HFFc6 (cell line): ENCODE results near the gene NR6A1. TPM values are rescaled to one million over a fixed set of nuclear protein-coding genes. Genes with fewer than 3 reads are reported as not detected.

Source experiments
- DNase-seq: peaks from one replicate; pipeline ENCODE4 v3.0.0-alpha.2; 2018
- H3K27ac Mint-ChIP-seq: 2 replicates; pipeline ENCODE4 v1.8.0; 2020; ENCODE audit warnings: mild to moderate bottlenecking, mixed read lengths
- H3K27me3 Mint-ChIP-seq: 2 replicates; pipeline ENCODE4 v1.8.0; 2021; ENCODE audit warnings: mild to moderate bottlenecking, moderate library complexity, mixed read lengths; ENCODE audit not compliant: insufficient read depth
- H3K36me3 Mint-ChIP-seq: 2 replicates; pipeline ENCODE4 v1.8.0; 2021; ENCODE audit warnings: low read depth, mixed read lengths
- H3K4me1 Mint-ChIP-seq: 2 replicates; pipeline ENCODE4 v1.8.0; 2020; ENCODE audit warnings: low read depth, mixed read lengths
- H3K4me3 Mint-ChIP-seq: 2 replicates; pipeline ENCODE4 v1.8.0; 2020; ENCODE audit warnings: mild to moderate bottlenecking, moderate library complexity, mixed read lengths
- H3K9me3 Mint-ChIP-seq: 2 replicates; pipeline ENCODE4 v1.8.0; 2020; ENCODE audit warnings: mild to moderate bottlenecking, mixed read lengths
- microRNA-seq: library from miRNA; unstranded; fragments of <30 nt; microRNA quantifications from one replicate; pipeline ENCODE4, GENCODE V29; 2019
- total RNA-seq, 6 experiments: library from RNA; stranded (reverse); fragmentation: NEBNext Ultra II Directional; extraction: Animal tissue kit (Norgen Biotek cat#: 25700); gene quantifications; 2 replicates in 1 of 6; 3 replicates in 5 of 6; pipeline ENCODE4 v1.2.3, GENCODE V29; 2021
- TF ChIP-seq, protein P1 (sequence below): fragments of 200-600 bp; sonication (generic); IDR thresholded peaks from 2 replicates; pipeline ENCODE4 v1.5.0; 2021; ENCODE audit warnings: antibody characterized with exemption, mild to moderate bottlenecking

Gene NR6A1
- total RNA-seq, 6 experiments from 2014 or later, result 0.05 to 0.26 (median 0.13) TPM

DNA sequence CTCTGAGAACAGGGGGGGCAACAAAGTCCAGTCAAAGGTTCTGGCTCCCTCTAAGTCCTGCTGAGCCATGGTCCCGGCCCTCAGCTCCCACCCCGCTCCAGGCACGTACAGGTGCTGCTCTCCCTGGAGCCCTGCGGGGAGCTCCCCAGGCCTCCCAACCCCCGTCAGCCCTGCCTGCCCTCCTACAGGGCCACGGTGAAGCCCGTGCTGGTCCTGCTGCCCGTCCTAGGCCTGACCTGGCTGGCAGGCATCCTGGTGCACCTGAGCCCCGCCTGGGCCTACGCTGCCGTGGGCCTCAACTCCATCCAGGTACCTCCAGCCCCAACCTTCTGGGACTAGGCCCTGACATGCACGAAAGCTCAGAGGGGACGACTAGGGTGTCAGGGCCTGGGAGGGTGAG, 300.8 kb downstream of the NR6A1 start:
- Mint-ChIP-seq H3K36me3 (no peaks in the 10 kb centered on the region), H3K4me3 (no peak overlapping the region), H3K4me1 (no peaks in the 10 kb centered on the region), H3K27me3 (peaks cover 44% of the 10 kb centered on the region), H3K9me3 (no peaks in the 10 kb centered on the region), H3K27ac (no peak overlapping the region)
- TF ChIP-seq, protein P1, sequence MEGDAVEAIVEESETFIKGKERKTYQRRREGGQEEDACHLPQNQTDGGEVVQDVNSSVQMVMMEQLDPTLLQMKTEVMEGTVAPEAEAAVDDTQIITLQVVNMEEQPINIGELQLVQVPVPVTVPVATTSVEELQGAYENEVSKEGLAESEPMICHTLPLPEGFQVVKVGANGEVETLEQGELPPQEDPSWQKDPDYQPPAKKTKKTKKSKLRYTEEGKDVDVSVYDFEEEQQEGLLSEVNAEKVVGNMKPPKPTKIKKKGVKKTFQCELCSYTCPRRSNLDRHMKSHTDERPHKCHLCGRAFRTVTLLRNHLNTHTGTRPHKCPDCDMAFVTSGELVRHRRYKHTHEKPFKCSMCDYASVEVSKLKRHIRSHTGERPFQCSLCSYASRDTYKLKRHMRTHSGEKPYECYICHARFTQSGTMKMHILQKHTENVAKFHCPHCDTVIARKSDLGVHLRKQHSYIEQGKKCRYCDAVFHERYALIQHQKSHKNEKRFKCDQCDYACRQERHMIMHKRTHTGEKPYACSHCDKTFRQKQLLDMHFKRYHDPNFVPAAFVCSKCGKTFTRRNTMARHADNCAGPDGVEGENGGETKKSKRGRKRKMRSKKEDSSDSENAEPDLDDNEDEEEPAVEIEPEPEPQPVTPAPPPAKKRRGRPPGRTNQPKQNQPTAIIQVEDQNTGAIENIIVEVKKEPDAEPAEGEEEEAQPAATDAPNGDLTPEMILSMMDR, result no peak
- no peak for DNase-seq

DNA sequence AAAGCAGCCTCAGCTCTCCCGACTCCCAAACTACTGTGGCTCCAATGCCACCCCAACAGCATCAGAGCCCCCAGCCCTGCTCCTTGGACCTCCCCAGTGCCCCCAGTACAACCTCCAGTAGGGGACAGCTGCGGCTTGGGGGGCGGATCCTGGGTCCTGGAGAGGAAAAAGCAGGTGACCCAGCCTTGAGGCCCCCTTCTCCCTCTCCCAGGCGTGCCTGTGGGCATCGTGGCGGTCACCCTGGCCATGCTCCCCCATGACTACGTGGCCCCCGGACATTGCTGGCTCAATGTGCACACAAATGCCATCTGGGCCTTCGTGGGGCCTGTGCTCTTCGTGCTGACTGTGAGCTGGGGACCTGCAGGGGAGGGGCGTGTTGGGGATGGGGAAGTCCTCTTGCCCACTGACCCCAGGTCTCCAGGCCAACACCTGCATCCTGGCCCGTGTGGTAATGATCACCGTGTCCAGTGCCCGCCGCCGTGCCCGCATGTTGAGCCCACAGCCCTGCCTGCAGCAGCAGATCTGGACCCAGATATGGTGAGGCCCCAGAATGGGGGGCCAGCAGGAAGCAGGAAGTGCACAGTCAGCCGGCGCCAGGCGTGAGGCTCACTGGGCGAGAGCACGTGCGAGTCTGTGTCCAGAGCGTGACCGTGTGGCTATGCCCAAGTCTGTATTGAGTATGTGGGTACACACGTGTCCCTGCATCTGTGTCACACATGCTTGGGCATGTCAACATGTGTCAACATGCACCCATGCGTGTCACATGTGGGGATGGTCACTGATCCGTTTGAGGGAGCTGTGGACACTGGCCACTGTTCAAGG, 301.9 kb downstream of the NR6A1 start:
- H3K27ac Mint-ChIP-seq, result no peak overlapping the region
- DNase-seq, result no peak
- H3K36me3 Mint-ChIP-seq, result no peaks in the 10 kb centered on the region
- H3K4me1 Mint-ChIP-seq, result no peaks in the 10 kb centered on the region
- TF ChIP-seq, protein P1, result no peak
- no peak overlapping the region for H3K4me3 Mint-ChIP-seq
- no peaks in the 10 kb centered on the region for H3K9me3 Mint-ChIP-seq
- H3K27me3 Mint-ChIP-seq, result peaks cover 47% of the 10 kb centered on the region

DNA sequence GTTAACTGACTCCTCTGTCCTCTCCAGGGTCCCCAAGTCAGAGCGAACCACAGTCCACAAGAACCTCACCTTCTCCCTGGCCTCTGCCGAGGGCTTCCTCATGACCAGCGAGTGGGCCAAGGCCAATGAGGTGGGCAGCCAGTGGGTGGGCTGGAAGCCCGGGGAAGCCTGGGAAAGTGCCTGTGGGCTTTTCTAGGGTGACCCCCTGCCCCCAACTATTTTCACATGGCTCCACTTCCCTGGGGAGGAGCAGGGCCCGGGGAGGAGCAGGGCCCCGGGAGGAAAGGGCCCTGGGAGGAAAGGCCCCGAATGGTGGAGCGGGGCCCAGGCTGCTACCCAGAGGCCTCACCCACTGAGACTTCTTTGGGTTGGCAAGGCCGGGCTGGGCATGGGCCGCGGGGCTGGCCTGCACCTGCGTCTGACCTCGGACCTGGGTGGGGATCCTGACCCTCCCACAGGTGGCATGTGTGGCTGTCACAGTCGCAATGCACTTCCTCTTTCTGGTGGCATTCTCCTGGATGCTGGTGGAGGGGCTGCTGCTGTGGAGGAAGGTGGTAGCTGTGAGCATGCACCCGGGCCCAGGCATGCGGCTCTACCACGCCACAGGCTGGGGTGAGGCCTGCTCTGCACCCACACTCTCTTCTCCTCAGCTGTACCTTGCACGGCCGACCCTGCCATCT, 302.9 kb downstream of the NR6A1 start:
- H3K36me3 Mint-ChIP-seq, result no peaks in the 10 kb centered on the region
- TF ChIP-seq, protein P1, result no peak
- peaks cover 44% of the 10 kb centered on the region for H3K27me3 Mint-ChIP-seq
- H3K4me1 Mint-ChIP-seq, result no peaks in the 10 kb centered on the region
- no peak for DNase-seq
- no peaks in the 10 kb centered on the region; the same call in 1 of the 2 replicates for H3K9me3 Mint-ChIP-seq
- H3K27ac Mint-ChIP-seq, result no peak overlapping the region
- no peak overlapping the region for H3K4me3 Mint-ChIP-seq

DNA sequence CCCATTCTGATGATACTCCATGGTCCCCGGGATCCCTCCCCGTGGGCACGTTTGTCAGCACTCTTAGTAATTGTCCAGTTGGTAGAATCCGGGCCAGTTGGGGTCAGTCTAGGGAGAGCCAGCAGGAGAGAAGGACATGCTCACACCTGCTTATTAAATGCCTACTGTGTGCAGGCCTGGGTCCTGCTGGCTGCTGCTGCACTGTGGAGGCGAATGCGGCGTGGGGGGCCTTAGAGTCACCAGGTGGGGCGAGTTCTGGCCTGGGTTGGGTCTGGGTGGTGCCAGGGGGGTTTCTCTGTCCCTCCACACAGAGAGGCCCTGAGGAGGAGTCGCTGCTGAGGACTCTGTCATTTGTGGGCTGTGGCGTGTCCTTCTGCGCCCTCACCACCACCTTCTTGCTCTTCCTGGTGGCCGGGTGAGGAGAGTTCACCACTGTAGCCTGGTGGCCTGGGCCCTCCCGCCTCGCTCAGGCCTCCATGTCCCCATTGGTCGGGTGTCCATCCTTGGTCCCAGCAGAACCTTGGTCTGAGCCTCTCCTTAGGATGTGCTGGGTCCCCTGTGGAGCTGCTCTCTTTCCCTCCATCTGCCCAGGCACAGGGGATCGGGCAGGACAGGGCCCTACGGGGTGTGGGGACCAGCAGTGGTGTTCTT, 303.6 kb downstream of the NR6A1 start:
- H3K9me3 Mint-ChIP-seq, result no peaks in the 10 kb centered on the region; the same call in 1 of the 2 replicates
- TF ChIP-seq, protein P1, result no peak
- no peak overlapping the region for H3K4me3 Mint-ChIP-seq
- no peak overlapping the region for H3K27ac Mint-ChIP-seq
- H3K4me1 Mint-ChIP-seq, result no peaks in the 10 kb centered on the region
- peaks cover 38% of the 10 kb centered on the region for H3K27me3 Mint-ChIP-seq
- H3K36me3 Mint-ChIP-seq, result no peaks in the 10 kb centered on the region
- no peak for DNase-seq

Small RNA genes within 50 kb of the gene (microRNA-seq; reads per million reads assigned to microRNA genes)
- gene MIR181A2, result 1,443 reads per million, percentile 78 among the genes with 10 or more reads in this experiment
- gene MIR181B2, result 1,562 reads per million, percentile 78 among the genes with 10 or more reads in this experiment

Other genes with a start within 250 kb of the NR6A1 start
- gene OLFML2A, start 5.8 kb upstream of the NR6A1 start, total RNA-seq, result under 1 TPM; 0.30 to 0.88 (median 0.36) TPM
- gene WDR38, start 82.1 kb upstream of the NR6A1 start, total RNA-seq, result not detected
- gene RPL35, start 90.6 kb upstream of the NR6A1 start, total RNA-seq, result 1,000 to 10,000 TPM; 1,470 to 1,706 (median 1,550) TPM
- gene ARPC5L, start 90.8 kb upstream of the NR6A1 start, total RNA-seq, result 10 to 100 TPM; 39.0 to 55.9 (median 44.7) TPM
- gene GOLGA1, start 169.8 kb upstream of the NR6A1 start, total RNA-seq, result 10 to 100 TPM; 17.4 to 23.2 (median 20.2) TPM